GM23338 (cell line): Measurements from ENCODE around the gene TIMM17A.

Experiments
- CTCF ChIP-seq, 2 experiments: fragments of 200-600 bp in 1 of 2; sonication (generic) in 1 of 2; conservative IDR thresholded peaks; 2 replicates each; pipeline versions ENCODE4 v1.5.1 to v1.6.1; 2016 to 2017; ENCODE audit warnings: antibody characterized with exemption in 2 of 2, low read depth in 2 of 2, mild to moderate bottlenecking in 2 of 2, moderate library complexity in 1 of 2
- EZH2 ChIP-seq: fragments of 200-600 bp; sonication (generic); IDR thresholded peaks from one replicate; pipeline ENCODE4 v1.8.0; 2017; ENCODE audit warnings: antibody characterized with exemption, mild to moderate bottlenecking, low read depth; ENCODE audit not compliant: unreplicated experiment
- EZH2phosphoT487 ChIP-seq: fragments of 200-600 bp; sonication (generic); IDR thresholded peaks from one replicate; pipeline ENCODE4 v1.8.1; 2018; ENCODE audit warnings: antibody characterized with exemption; ENCODE audit not compliant: unreplicated experiment
- POLR2AphosphoS5 ChIP-seq: IDR thresholded peaks from 2 replicates; pipeline ENCODE4 v1.6.1; 2016; ENCODE audit warnings: antibody characterized with exemption, low read depth

- TF ChIP-seq CTCF (conservative IDR thresholded peaks at IDR 0.05; ENCODE audit: low read depth in 2 of 2) (no peak), EZH2 (no peak), EZH2phosphoT487 (no peak), POLR2AphosphoS5 (no peak)
These were observed 33.3 kb downstream of the TIMM17A start for GRCh38 chr1:201988601-201989000.
